GM18519 (cell line): ENCODE measurements around the gene ABLIM1.

Source experiments
- ATAC-seq: cut with Tn5 transposase; IDR thresholded peaks from one replicate; pipeline ENCODE4 v1.9.1; 2021; ENCODE audit warnings: mild to moderate bottlenecking, moderate library complexity; ENCODE audit not compliant: unreplicated experiment, low FRiP score

The ABLIM1 gene

DNA sequence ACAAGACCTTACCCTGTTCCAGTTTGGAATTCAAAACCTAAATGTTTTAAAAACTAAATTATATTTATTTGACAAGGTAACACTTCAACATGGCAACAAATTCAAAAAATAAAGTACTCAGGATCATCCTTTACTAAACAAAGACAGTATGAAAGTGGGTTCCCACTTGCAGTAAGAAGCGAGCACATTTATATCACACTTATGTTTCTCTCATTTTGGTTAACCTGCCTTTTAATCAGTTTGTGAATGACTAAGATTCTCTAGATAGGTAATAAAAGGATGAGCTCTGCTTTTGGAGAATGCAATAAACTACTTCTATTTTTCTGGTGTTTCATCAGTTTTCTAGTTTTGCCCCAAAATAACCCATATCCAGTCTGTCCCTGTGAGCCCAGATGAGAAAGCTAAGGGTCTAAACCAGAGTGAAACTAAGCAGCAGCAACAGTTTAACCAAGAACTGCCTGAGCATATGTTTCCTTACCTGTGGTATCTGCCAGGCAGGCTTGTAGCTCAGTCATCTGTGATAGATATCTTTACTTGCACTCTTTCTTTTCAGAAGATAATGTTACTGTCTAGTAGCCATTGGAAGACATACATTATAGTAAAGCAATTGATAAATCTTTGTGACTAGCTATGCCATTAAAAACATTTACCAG is 64.1 kb downstream of the ABLIM1 start:
- ATAC-seq: no peak

DNA sequence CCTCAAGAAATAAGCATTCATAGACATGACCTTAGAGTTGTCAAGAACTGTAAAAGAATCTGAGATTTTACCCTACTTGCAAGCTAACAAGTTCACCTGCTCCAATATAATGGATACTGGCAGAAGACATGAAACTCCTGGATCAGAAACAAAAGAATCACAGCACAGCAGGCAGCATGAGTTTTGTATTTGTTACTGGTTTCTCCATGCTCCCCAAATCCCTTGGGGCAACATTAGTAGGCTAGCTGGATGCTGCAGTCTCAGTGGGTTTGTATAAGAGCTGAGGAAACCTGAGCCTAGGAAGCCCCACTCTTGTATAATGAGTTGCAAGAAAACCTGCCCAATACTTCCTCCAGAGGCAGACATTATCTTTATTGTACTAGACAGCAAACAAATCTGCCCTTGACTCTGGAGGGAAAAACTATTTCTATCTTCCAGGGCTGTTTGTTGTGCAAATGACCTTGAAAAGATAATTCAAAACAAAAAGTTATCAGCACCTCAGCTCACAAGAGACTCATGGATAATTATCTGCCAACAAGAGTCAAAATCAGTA is 64.8 kb downstream of the ABLIM1 start:
- ATAC-seq: no peak

GRCh38 chr10:114590993-114591392 is 67.1 kb downstream of the ABLIM1 start:
- ATAC-seq: no peak

DNA sequence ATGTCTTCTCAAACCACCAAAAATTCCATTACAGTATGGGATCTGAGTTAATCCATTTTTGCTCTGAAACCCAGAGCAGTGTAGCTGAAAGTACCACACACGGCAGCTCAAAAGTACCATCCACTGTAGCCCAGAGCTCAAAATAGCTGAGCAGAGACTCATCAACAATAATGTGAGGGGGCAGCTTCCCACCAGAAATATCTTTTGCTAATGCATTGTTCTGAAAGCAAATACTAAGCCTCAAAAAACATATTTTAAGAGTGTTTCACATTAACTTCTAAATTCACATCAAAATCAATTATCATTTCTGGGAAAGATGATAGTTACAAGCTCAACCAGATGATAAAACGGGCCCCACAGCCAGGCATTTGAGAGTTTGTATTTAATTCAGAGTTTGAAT is 73.7 kb downstream of the ABLIM1 start:
- no peak for ATAC-seq

DNA sequence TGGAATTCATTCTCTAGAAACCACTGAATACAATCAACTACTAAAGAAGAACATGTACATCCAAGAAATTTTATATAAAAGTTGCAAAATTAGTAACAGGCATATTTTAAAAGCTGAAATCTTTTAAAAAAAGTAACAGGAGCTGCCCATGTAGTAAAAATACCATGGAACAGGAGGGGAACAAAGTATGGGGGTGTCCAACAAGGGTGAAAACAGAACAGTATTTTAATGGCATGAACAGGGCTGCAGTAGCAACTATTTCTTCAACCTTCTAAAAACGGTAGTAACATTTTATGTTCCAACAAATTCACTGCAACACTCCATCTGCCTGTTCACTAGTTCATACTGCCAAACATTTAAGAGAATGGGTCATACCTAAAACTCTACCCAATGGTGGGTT is 77.0 kb downstream of the ABLIM1 start:
- no peak for ATAC-seq

DNA sequence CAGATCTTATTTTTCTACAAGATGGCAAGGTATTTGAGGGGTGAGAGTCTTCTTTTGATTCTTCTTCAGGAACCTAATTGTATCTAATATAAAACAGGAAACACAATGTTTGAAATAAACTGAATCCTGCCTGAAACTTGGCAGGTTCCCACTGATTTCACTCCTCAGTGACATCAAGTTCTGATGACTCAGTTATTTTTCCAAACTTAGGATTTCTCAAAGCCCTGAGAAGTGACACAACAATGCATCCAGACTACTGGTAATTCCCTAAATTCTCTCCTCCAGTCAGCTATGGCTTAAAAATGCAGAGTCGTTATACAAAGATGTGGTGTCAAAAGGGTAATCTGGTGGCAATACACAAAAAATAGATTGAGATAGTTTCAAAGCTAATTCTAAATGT is 80.9 kb downstream of the ABLIM1 start:
- ATAC-seq: no peak

- no peak for ATAC-seq
Observed at GRCh38 chr10:114576716-114577115, 81.4 kb downstream of the ABLIM1 start.

DNA sequence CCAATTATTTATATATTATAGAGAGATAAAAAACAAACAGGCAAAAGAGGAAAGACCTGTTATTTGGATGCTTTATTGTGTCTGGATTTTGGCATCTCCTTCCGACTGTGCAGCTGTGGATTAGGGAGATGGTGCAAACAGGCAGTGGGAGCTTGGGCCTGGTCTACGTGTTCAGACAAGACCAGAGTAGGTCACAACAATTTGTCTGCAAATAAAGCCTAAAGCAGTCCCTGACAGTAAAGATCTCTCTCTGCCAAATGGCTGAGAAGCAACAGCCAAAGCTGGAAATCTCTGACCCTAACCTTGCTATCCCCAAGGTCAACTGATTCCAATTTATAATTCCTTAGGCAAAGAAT is 82.0 kb downstream of the ABLIM1 start:
- no peak for ATAC-seq

DNA sequence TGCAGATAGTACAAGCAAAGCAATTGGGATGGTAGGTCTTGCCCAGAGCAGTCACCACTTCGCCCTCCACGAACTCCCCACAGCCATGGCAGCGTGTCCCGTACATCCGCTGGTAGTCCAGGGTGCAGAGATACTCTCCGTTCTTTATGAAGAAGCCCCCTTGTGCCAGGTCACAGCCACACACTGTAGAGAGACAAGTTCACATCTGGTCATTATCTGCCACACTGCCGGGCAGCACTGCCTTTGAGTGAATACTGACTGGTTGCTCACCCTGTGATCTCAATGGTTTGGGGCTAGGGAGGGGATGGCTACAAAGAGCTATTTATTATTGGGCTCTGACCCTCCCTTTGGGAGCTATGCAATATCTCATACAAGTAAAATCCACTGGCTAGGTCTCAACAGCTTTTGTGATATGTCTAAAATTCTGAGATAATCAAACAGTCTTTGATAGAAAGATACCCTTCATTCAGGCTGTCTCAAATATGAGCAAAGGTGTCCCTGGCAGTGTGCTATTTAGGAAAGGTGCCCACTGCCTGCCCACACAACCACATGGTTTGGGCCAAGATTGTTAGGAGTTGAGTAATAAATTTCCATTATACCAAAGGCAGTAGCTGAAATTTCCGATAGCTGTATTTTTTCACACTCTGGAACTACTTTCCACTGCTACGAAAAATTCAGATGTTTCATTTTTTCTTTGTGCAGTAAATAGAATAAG is 82.5 kb downstream of the ABLIM1 start:
- no peak for ATAC-seq

- ATAC-seq: no peak
Observed at GRCh38 chr10:114573330-114574045, 84.6 kb downstream of the ABLIM1 start.

GRCh38 chr10:114571316-114571999 is 86.6 kb downstream of the ABLIM1 start:
- ATAC-seq: no peak

- no peak for ATAC-seq
Observed at GRCh38 chr10:114566064-114566463, 92.0 kb downstream of the ABLIM1 start.

GRCh38 chr10:114565066-114565465 is 93.0 kb downstream of the ABLIM1 start:
- no peak for ATAC-seq

DNA sequence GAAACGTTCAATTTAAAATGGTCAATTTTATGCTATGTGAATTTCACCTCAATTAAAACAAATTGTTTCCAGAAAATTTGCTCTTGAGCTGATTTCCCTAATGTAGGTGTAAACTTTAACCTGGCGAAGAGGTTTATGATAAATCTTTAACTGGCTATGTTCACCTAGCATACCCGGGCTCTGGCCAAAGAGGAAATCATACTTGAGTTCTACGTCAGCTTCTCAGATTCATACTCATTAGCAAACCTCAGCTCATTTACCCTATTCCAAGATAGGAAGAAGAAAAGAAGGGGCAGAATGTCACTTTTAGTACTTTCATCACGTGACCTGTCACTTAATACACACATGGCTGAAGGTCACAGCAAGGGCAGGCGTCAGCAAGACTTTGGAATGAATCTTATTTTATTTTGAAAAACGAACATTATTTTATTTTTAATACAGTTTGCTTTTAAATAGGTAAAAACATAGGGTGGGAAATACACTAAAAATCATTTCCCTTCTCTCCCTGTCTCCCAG is 97.0 kb downstream of the ABLIM1 start:
- ATAC-seq: no peak

DNA sequence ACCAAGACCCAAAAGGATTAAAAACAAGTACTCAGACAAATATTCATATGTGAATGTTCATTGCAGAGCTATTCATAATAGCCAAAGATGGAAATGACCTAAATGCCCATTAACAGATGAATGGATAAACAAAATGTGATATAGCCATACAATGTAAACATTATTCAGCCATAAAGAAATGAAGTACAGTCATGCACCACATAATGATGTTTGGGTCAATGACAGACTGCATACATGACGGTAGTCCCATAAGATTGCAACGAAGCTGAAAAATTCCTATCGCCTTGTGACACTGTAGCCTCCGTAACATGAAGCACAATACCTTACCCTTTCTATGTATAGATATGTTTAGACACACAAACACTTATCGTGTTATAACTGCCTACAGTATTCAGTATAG is 97.9 kb downstream of the ABLIM1 start:
- no peak for ATAC-seq

DNA sequence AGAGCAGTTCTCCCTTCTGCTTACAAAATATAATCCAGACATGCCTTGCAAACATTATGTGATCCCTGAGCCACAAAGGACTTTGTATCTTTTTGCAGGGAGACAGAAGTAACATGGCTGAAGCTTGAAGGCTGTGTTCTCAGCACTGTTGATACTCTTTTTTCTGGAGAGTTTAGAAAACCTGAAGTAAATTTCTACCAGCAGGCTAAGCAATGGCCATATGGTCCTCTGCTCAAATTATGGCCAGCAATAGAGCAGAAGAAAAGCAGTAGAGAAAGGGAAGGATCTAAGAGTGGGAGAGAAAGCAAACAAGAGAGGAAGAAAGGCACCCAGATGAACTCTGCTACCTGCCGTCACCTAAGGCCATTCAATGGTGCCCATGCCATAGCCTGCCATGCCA is 98.4 kb downstream of the ABLIM1 start:
- ATAC-seq: no peak

DNA sequence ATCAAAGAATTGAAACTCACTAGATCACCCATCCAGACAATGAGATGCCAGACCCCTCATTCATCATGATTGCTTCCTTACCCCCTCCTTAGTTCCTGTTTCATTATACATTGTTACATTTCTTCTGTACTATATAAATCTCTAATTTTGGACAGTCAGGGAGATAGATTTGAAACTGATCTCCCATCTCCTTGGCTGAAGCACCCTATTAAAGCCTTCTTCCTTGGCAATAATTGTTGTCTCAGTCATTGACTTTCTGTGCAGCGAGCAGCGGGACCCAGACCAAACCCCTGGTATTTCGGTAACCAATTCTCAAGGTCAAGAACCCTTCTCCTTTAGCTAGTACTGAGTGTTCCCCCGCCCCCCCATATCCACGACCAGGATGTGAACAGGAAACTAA is 100.2 kb downstream of the ABLIM1 start:
- ATAC-seq: no peak

DNA sequence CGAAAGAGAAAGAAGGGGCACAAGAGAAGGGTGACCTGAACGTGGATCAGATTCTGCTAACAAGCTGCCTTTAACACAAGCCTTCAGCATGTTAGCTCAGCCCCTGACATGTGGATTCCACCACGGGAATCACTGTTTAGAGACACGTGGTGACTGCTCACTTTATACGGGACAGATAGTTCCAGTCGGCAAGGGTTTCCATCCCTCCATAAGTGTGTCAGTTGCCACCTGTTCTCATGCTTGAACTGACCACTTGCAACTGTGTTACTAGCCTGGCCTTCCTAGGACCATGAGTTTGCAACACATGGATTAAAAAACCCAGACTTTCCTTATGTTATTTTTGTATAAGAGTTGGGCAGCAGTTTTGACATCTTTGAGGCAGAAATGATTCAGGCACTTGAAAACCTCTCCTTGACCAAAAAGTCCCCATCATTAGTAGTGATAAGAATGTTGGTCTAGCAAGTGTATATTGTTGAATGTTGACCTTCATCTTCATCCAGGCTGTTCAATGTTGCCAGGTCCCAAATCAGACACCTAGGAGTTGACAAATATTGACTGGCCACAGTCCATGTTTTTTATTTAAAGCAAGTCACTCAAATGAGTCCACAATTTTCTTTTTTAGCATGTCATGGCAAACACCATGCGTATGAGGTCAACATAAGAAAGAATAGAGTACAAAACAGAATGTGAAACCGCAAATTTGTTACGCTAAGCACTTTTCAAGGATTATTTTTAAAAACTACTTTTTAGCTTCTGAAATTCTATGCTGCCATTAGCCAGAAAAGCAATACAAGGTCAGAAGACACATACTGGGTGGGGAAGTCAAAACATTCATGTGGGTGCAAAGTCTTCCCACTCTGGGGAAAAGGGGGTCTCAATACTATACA is 101.6 kb downstream of the ABLIM1 start:
- no peak for ATAC-seq

DNA sequence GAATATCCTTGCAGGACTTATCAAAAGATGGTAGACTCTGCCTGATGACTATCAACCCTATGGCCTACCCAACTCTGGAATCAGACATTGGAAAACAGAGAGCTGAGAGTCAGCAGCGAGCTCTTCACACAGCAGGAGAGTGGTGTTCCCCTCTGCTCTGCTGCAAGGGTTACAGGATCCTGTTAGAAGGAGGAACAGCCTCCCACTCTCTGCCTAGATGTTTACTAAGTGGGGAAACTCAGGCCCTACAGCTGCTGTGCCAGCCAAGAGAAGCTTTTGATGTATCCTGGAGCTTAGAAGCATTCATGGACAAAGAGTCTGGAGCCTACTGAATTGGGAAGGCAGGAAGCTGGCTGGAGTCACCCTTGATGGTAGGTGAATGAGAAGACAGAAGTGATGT is 104.6 kb downstream of the ABLIM1 start:
- no peak for ATAC-seq

GRCh38 chr10:114552050-114552449 is 106.0 kb downstream of the ABLIM1 start:
- ATAC-seq: no peak
